ENCODE results near the gene DHRSX.

DNA sequence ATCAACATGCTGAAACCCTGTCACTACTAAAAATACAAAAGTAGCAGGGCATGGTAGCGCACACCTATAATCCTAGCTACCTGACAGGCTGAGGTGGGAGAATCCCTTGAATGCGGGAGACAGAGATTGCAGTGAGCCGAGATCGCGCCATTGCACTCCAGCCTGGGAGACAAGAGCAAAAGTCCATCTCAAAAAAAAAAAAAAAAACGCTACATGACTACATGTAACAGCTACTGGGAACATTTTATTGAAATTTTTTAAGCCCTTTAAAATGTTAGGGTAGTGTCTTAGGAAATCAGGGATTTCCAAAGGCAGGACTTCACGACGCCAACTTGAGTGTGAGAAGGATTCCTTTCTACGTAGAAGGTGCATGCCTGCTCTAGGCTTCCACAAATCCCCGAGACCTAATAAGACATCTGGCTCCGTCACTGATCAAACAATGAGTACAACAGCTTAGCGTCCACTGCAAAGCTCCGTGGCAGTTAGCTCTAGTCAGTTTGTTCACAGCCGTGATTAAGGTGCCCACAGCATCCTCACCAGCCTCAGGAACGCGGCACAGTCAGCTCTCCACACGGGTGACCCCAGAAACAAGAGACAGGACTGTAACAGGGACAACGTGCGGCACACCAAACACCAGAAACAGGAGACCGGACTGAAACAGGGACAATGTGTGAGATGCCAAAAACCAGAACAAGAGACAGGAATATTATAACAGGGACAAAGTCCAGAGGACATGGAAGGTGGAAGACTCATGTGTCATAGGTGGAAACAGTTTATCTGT is 33.7 kb downstream of the DHRSX start:
- TF ChIP-seq, protein P1, sequence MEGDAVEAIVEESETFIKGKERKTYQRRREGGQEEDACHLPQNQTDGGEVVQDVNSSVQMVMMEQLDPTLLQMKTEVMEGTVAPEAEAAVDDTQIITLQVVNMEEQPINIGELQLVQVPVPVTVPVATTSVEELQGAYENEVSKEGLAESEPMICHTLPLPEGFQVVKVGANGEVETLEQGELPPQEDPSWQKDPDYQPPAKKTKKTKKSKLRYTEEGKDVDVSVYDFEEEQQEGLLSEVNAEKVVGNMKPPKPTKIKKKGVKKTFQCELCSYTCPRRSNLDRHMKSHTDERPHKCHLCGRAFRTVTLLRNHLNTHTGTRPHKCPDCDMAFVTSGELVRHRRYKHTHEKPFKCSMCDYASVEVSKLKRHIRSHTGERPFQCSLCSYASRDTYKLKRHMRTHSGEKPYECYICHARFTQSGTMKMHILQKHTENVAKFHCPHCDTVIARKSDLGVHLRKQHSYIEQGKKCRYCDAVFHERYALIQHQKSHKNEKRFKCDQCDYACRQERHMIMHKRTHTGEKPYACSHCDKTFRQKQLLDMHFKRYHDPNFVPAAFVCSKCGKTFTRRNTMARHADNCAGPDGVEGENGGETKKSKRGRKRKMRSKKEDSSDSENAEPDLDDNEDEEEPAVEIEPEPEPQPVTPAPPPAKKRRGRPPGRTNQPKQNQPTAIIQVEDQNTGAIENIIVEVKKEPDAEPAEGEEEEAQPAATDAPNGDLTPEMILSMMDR (IDR thresholded peaks at IDR 0.05) = no peak
- TF ChIP-seq POLR2A (IDR thresholded peaks at IDR 0.05) = no peak

Data from testis (tissue), 2 donors.